ENCODE measurements around the gene NCAPG2. TPM values are rescaled to one million over a fixed set of nuclear protein-coding genes. Genes with fewer than 3 reads are reported as not detected.
"Not testable (repeated sequence)": the region's sequence is repeated elsewhere in the genome, so short reads cannot be mapped to it uniquely, and the experiment has no call there.

The NCAPG2 gene
- polyA plus RNA-seq, 1 experiment: 19.5 TPM

- ChIA-PET CTCF (no interaction called here), POLR2A (no interaction called here)
- Histone ChIP-seq H3K27me3 (ENCODE audit: control insufficient read depth, insufficient read depth, low read length) (no peaks in the 10 kb centered on the region), H3K36me3 (ENCODE audit: control insufficient read depth, insufficient read depth, low read length) (no peaks in the 10 kb centered on the region), H3K4me3 (ENCODE audit: low read depth, low read length) (no peak overlapping the region)
- no peak for DNase-seq (ENCODE audit: low read depth)
- no peak for TF ChIP-seq CTCF (IDR thresholded peaks at IDR 0.05; ENCODE audit: insufficient read depth, low read depth, low read length)
These were observed 2.4 kb downstream of the NCAPG2 start for GRCh38 chr7:158702196-158702595.

DNA sequence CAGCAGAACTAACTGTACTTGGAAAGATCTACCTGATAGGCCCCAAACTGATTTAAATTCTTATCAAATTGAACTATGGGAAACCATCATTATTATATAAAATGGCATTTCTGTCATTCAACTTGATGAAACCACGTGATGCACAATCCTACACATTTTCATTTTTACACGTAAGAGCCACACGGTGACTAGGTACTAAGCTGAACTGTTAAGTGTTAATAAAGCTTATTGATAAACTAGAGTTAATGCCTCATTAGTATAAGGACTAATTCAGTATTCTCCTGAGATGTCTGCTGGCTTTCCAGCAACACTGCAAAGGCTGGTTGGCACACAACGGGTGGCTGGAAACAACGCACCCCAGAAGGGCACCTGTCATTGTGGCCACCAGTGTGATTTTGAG lies 4.6 kb downstream of the NCAPG2 start:
- POLR2A ChIA-PET: interaction anchor here (0.6 kb wide), 1 partner anchor 164 kb away, joined by 3 read pairs; no protein-coding TSS in a partner anchor

GRCh38 chr7:158699341-158699740 lies 5.3 kb downstream of the NCAPG2 start:
- ChIA-PET CTCF (interaction anchor here (5.5 kb wide), 1 partner anchor 278 kb away, joined by 87 read pairs; no protein-coding TSS in a partner anchor), POLR2A (no interaction called here)
- Histone ChIP-seq H3K4me3 (ENCODE audit: low read depth, low read length) (no peak overlapping the region), H3K36me3 (ENCODE audit: control insufficient read depth, insufficient read depth, low read length) (no peaks in the 10 kb centered on the region; the same call in 1 of the 2 replicates), H3K27me3 (ENCODE audit: control insufficient read depth, insufficient read depth, low read length) (no peaks in the 10 kb centered on the region)
- DNase-seq (ENCODE audit: low read depth): no peak
- no peak for TF ChIP-seq CTCF (IDR thresholded peaks at IDR 0.05; ENCODE audit: insufficient read depth, low read depth, low read length)

More for the DNA sequence above, 4.6 kb downstream of the NCAPG2 start:
- CTCF ChIA-PET: interaction anchor here (0.6 kb wide), 1 partner anchor 277 kb away, joined by 6 read pairs; no protein-coding TSS in a partner anchor
- TF ChIP-seq CTCF (IDR thresholded peaks at IDR 0.05; ENCODE audit: insufficient read depth, low read depth, low read length): no peak
- no peak for DNase-seq (ENCODE audit: low read depth)
- Histone ChIP-seq H3K4me3 (ENCODE audit: low read depth, low read length) (no peak overlapping the region), H3K27me3 (ENCODE audit: control insufficient read depth, insufficient read depth, low read length) (no peaks in the 10 kb centered on the region), H3K36me3 (ENCODE audit: control insufficient read depth, insufficient read depth, low read length) (no peaks in the 10 kb centered on the region)

DNA sequence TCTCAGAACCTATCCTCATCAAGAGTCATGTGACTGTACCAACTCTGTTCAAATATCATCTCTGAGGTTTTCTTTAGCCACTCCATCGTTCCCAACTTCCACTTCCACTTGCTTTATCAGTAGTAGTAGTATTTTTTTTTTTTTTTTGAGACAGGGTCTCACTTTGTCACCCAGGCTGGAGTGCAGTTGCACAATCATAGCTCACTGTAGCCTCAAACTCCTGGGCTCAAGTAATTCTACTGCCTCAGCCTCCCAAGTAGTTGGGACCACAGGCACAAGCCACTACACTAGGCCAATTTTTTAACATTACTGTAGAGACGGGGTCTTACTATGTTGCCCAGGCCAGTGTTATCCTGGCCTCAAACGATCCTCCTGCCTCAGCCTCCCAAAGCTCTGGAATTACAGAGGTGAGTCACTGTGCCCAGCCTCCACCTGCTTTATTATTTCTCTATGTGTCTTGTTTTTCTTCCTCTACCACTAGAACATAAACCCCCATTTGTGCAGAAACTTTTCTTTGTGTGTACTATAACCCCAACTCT lies 5.9 kb downstream of the NCAPG2 start:
- no peaks in the 10 kb centered on the region for H3K27me3 ChIP-seq (ENCODE audit: control insufficient read depth, insufficient read depth, low read length)
- no peak for DNase-seq (ENCODE audit: low read depth)
- no peak overlapping the region for H3K4me3 ChIP-seq (ENCODE audit: low read depth, low read length)
- ChIA-PET POLR2A (no interaction called here), CTCF (interaction anchor here (1.2 to 5.5 kb wide), 2 partner anchors 42 to 278 kb away, joined by 3 to 87 read pairs; no protein-coding TSS in a partner anchor)
- TF ChIP-seq CTCF (IDR thresholded peaks at IDR 0.05; ENCODE audit: insufficient read depth, low read depth, low read length): no peak
- no peaks in the 10 kb centered on the region; the same call in 1 of the 2 replicates for H3K36me3 ChIP-seq (ENCODE audit: control insufficient read depth, insufficient read depth, low read length)

DNA sequence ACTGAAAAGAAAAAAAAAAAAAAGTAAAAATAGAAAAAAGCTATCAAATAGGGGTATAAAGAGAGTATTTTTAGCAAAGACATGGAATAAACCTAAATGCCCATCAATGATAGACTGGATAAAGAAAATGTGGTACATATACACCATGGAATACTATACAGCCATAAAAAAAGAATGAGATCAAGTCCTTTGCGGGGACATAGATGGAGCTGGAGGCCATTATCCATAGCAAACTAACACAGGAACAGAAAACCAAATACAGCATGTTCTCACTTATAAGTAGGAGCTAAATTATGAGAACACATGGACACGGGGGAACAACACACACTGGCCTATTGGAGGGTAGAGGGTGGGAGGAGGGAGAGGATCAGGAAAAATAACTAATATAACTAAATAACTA lies 7.0 kb downstream of the NCAPG2 start:
- H3K27me3 ChIP-seq (ENCODE audit: control insufficient read depth, insufficient read depth, low read length); POLR2A ChIA-PET; H3K4me3 ChIP-seq (ENCODE audit: low read depth, low read length); H3K36me3 ChIP-seq (ENCODE audit: control insufficient read depth, insufficient read depth, low read length); DNase-seq (ENCODE audit: low read depth): not testable (repeated sequence)
- CTCF ChIA-PET: interaction anchor here (1.2 to 5.5 kb wide), 2 partner anchors 41 to 279 kb away, joined by 3 to 87 read pairs; no protein-coding TSS in a partner anchor
